GM23248 (cell line): ENCODE results near the gene TTLL9. TPM values are rescaled to one million over a fixed set of nuclear protein-coding genes. Genes with fewer than 3 reads are reported as not detected.

Experiments used
- DNase-seq: peaks from one replicate; pipeline ENCODE4 v3.0.0-alpha.2; 2015
- H2AFZ ChIP-seq: fragments of 200-600 bp; sonication (generic); 2 replicates; pipeline ENCODE4 v1.6.1; 2016; ENCODE audit warnings: antibody characterized with exemption
- H3F3A ChIP-seq: fragments of 200-600 bp; sonication (generic); 2 replicates; pipeline ENCODE4 v1.6.1; 2016; ENCODE audit warnings: mild to moderate bottlenecking, antibody characterized with exemption, mixed run types; ENCODE audit not compliant: insufficient read depth
- H3K27ac ChIP-seq: fragments of 200-600 bp; sonication (generic); 2 replicates; pipeline ENCODE4 v1.5.1; 2016; ENCODE audit warnings: mild to moderate bottlenecking
- H3K27me3 ChIP-seq: fragments of 200-600 bp; sonication (generic); replicated peaks from 2 replicates; pipeline ENCODE4 v1.6.1; 2016; ENCODE audit warnings: mild to moderate bottlenecking; ENCODE audit not compliant: insufficient read depth
- H3K36me3 ChIP-seq: fragments of 200-600 bp; sonication (generic); 2 replicates; pipeline ENCODE4 v1.6.1; 2016; ENCODE audit warnings: low read depth, mild to moderate bottlenecking
- H3K4me1 ChIP-seq: fragments of 200-600 bp; sonication (generic); 2 replicates; pipeline ENCODE4 v1.6.1; 2016; ENCODE audit warnings: mild to moderate bottlenecking; ENCODE audit not compliant: insufficient read depth
- H3K4me2 ChIP-seq: fragments of 200-600 bp; sonication (generic); one replicate; pipeline ENCODE4 v1.6.1; 2016; ENCODE audit warnings: mild to moderate bottlenecking; ENCODE audit not compliant: unreplicated experiment
- H3K4me3 ChIP-seq: fragments of 200-600 bp; sonication (generic); 2 replicates; pipeline ENCODE4 v1.5.1; 2016; ENCODE audit warnings: mild to moderate bottlenecking
- H3K79me2 ChIP-seq: fragments of 200-600 bp; sonication (generic); 2 replicates; pipeline ENCODE4 v1.6.1; 2016; ENCODE audit warnings: mild to moderate bottlenecking; ENCODE audit not compliant: insufficient read depth
- H3K9ac ChIP-seq: fragments of 200-600 bp; sonication (generic); 2 replicates; pipeline ENCODE4 v1.6.1; 2016; ENCODE audit warnings: mild to moderate bottlenecking
- H3K9me2 ChIP-seq: fragments of 200-600 bp; sonication (generic); 2 replicates; pipeline ENCODE4 v1.6.1; 2016; ENCODE audit warnings: mixed run types, mild to moderate bottlenecking, moderate library complexity; ENCODE audit not compliant: insufficient read depth
- H3K9me3 ChIP-seq: fragments of 200-600 bp; sonication (generic); one replicate; pipeline ENCODE4 v1.6.1; 2017; ENCODE audit warnings: low read depth
- H4K20me1 ChIP-seq: fragments of 200-600 bp; sonication (generic); 2 replicates; pipeline ENCODE4 v1.6.0; 2016; ENCODE audit not compliant: insufficient read depth
- EZH2 ChIP-seq: fragments of 200-600 bp; sonication (generic); IDR thresholded peaks from 2 replicates; pipeline ENCODE4 v1.6.1; 2018; ENCODE audit warnings: antibody characterized with exemption, mild to moderate bottlenecking; ENCODE audit not compliant: insufficient read depth, poor library complexity, severe bottlenecking
- EZH2phosphoT487 ChIP-seq: fragments of 200-600 bp; sonication (generic); IDR thresholded peaks from 2 replicates; pipeline ENCODE4 v1.6.1; 2018; ENCODE audit warnings: antibody characterized with exemption, moderate library complexity, mild to moderate bottlenecking, low read depth; ENCODE audit not compliant: insufficient read depth
- WGBS, 2 experiments: methylation state at CpG; one replicate each; pipeline ENCODE4 v1.1.6; 2015 to 2017; ENCODE audit warnings: low lambda C conversion rate in 2 of 2, low coverage in 1 of 2; ENCODE audit errors: missing lambda C conversion rate in 2 of 2; 5-methylcytosine and 5-hydroxymethylcytosine counted together
- in situ Hi-C: fragments of 300-500 bp; cut with MboI; formaldehyde crosslinking; loops from 2 replicates; pipeline ENCODE4 v1.15.0; 2020
- polyA plus RNA-seq: library from polyadenylated mRNA; unstranded; fragments of >200 nt; fragmentation: Nextera tagmentation; extraction: Ambion mirVana; gene quantifications from 2 replicates; pipeline ENCODE4 v1.2.1, GENCODE V29; 2016
- total RNA-seq: library from RNA; depleted of rRNA; stranded (reverse); fragments of >200 nt; shearing (Covaris generic); gene quantifications from 2 replicates; pipeline ENCODE4 v1.2.3, GENCODE V29; 2014

Gene TTLL9
- total and polyA plus RNA-seq, 2 experiments from 2014 or later, result not detected

GRCh38 chr20:31922181-31922580 lies 51.7 kb downstream of the TTLL9 start:
- 40 to 51% methylated on average over 4 of the region's 4 CpGs for WGBS, 2 experiments

GRCh38 chr20:31922588-31922987 lies 52.2 kb downstream of the TTLL9 start:
- Histone ChIP-seq H3K4me3 (no peak overlapping the region), H4K20me1 (no peaks in the 10 kb centered on the region), H3K79me2 (no peaks in the 10 kb centered on the region), H3K4me1 (no peaks in the 10 kb centered on the region), H3K36me3 (no peaks in the 10 kb centered on the region), H2AFZ (no peak overlapping the region), H3K4me2 (no peak overlapping the region), H3K9me2 (no peaks in the 10 kb centered on the region), H3K9me3 (no peaks in the 10 kb centered on the region), H3K9ac (no peak overlapping the region), H3F3A (no peaks in the 10 kb centered on the region), H3K27me3 (peaks cover 30% of the 10 kb centered on the region), H3K27ac (no peak overlapping the region)
- TF ChIP-seq EZH2, result no peak
- no peak for TF ChIP-seq EZH2phosphoT487
- in situ Hi-C loops, result no loop called here
- DNase-seq, result no peak
- 50 to 73% methylated on average over 4 of the region's 4 CpGs for WGBS, 2 experiments

More at GRCh38 chr20:31922181-31922580, 51.7 kb downstream of the TTLL9 start:
- Histone ChIP-seq H2AFZ (no peak overlapping the region), H4K20me1 (no peaks in the 10 kb centered on the region), H3K4me1 (no peaks in the 10 kb centered on the region), H3K4me2 (no peak overlapping the region), H3K79me2 (no peaks in the 10 kb centered on the region), H3K4me3 (no peak overlapping the region), H3K9me3 (no peaks in the 10 kb centered on the region), H3K27ac (no peak overlapping the region), H3F3A (no peaks in the 10 kb centered on the region), H3K9ac (no peak overlapping the region), H3K36me3 (no peaks in the 10 kb centered on the region), H3K27me3 (peaks cover 31% of the 10 kb centered on the region), H3K9me2 (no peaks in the 10 kb centered on the region)
- in situ Hi-C loops, result no loop called here
- DNase-seq, result no peak
- TF ChIP-seq EZH2phosphoT487, result no peak
- TF ChIP-seq EZH2, result no peak

GRCh38 chr20:31923388-31924331 lies 53.2 kb downstream of the TTLL9 start:
- TF ChIP-seq EZH2phosphoT487 (no peak), EZH2 (no peak)
- Histone ChIP-seq H3K27me3 (peaks cover 28% of the 10 kb centered on the region), H3K4me3 (no peak overlapping the region), H3K9me2 (no peaks in the 10 kb centered on the region), H3K27ac (no peak overlapping the region), H4K20me1 (no peaks in the 10 kb centered on the region), H3K9me3 (no peaks in the 10 kb centered on the region), H3K4me2 (no peak overlapping the region), H3K36me3 (no peaks in the 10 kb centered on the region), H3K9ac (no peak overlapping the region), H2AFZ (no peak overlapping the region), H3K4me1 (no peaks in the 10 kb centered on the region), H3K79me2 (no peaks in the 10 kb centered on the region), H3F3A (no peaks in the 10 kb centered on the region)
- WGBS, 2 experiments, result 4 to 8% methylated on average over 13 of the region's 13 CpGs
- in situ Hi-C loops, result no loop called here
- peak; percentile 14 for DNase-seq

DNA sequence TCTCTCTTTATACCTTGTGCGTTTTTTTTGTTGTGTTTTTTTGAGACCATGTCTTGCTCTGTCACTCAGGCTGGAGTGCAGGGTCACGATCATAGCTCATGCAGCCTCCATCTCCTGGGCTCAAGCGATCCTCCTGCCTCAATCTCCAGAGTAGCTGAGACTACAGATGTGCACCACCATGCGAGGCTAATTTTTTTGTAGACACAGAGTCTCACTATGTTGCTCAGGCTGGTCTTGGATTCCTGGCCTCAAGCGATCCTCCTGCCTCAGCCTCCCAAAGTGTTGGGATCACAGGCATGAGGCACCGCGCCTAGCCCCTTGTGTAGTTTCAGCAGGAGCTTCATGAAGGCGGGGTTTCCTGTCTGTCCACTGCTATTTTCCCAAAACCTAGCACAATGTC lies 54.1 kb downstream of the TTLL9 start:
- 61 to 74% methylated on average over 8 of the region's 8 CpGs for WGBS, 2 experiments
- H3K27me3 ChIP-seq, result peaks cover 30% of the 10 kb centered on the region
- no peak for DNase-seq

More for the DNA sequence above, 54.1 kb downstream of the TTLL9 start:
- no peak overlapping the region for H3K4me2 ChIP-seq
- H3K9ac ChIP-seq, result no peak overlapping the region
- no peak overlapping the region for H3K27ac ChIP-seq
- H3K9me2 ChIP-seq, result no peaks in the 10 kb centered on the region
- H3F3A ChIP-seq, result no peaks in the 10 kb centered on the region
- no peaks in the 10 kb centered on the region for H3K9me3 ChIP-seq
- H4K20me1 ChIP-seq, result no peaks in the 10 kb centered on the region
- TF ChIP-seq EZH2 (no peak), EZH2phosphoT487 (no peak)
- in situ Hi-C loops, result no loop called here
- H3K4me1 ChIP-seq, result no peaks in the 10 kb centered on the region
- H2AFZ ChIP-seq, result no peak overlapping the region
- no peaks in the 10 kb centered on the region for H3K79me2 ChIP-seq
- no peaks in the 10 kb centered on the region for H3K36me3 ChIP-seq
- H3K4me3 ChIP-seq, result no peak overlapping the region
